ENCODE data around the gene PADI2. TPM values are rescaled to one million over a fixed set of nuclear protein-coding genes. Genes with fewer than 3 reads are reported as not detected.

Gene PADI2
- total RNA-seq, 1 experiment from 2014 or later = 4.1 TPM

- DNase-seq (ENCODE audit: low read depth) = peak; percentile 97
Observed at GRCh38 chr1:17053685-17054410, 65.4 kb downstream of the PADI2 start, which contains the start of gene SDHB. SDHB (minus strand) TSS chr1:17054032; CDS start chr1:17054019, 13 bp downstream.

- no peak for DNase-seq (ENCODE audit: low read depth)
Observed at GRCh38 chr1:17053086-17053684, 66.1 kb downstream of the PADI2 start.

GRCh38 chr1:17052641-17053040 is 66.6 kb downstream of the PADI2 start:
- DNase-seq (ENCODE audit: low read depth) = no peak

DNA sequence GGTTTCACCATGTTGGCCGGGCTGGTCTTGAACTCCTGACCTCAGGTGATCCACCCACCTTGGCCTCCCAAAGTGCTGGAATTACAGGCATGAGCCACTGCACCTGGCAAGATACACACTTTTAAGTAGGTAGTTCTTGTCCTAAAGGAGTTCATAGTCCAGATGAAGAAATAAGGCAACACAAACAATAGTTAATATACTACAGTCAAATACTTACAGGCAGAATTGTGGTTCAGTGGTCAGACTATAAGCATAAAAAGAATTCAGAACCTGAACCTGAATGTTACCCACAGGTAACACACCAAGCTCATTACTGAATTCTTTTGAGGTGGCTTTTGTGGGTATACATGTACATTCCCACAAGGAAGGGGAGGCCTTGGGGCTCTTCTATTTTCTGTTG is 67.2 kb downstream of the PADI2 start:
- DNase-seq (ENCODE audit: low read depth) = no peak

DNA sequence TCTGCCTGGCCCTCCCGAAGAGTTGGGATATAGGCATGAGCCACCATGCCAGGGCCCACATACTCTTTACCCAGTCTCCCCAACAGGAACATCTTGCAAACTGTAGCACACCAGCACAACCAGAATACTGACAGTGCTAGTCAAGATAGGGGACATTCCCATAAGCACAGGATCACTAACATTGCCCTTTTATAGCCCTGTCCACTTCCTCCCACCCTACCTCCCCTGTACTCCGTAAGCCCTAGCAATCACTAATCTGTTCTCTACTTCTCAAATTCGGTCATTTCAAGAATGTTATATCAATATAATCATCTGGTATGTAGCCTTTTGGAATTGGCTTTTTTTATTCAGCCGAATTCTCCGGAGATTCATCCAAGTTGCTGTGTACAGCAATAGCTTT is 71.3 kb downstream of the PADI2 start:
- DNase-seq (ENCODE audit: low read depth) = no peak

DNA sequence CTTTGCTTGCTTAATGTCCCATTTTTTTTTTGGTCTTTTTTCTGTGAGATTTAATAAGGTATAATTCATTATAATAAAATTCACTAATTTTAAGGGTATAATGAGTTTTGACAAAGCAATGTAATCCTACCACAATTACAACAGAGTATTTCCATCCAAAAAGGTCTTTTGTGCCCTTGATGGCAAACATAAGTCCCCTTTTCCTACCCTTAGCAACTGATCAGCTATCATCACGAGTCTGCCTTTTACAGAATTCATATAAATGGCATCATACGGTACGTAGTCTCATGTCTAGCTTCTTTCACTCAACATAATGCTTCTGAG is 73.0 kb downstream of the PADI2 start:
- no peak for DNase-seq (ENCODE audit: low read depth)

- peak; percentile 72 for DNase-seq (ENCODE audit: low read depth)
Observed at GRCh38 chr1:17045634-17046333, 73.5 kb downstream of the PADI2 start.

DNA sequence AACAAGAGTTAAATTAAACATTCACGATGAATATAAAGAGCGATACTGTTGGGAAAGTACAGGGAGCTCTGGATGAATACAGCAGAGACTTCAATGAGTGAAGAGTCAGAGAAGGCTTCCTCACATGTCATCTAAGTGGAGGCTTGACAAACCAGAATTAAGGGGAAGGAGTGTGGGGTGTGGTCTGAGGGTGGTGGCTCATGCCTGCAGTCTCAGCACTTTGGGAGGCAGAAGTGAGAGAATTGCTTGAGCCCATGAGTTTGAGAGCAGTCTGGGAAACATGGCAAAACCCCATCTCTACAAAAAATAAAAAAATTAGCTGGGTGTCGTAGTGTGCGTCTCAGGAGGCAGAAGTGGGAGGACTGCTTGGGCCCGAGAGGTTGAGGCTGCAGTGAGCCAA is 74.1 kb downstream of the PADI2 start:
- DNase-seq (ENCODE audit: low read depth) = no peak

GRCh38 chr1:17043676-17044075 is 75.6 kb downstream of the PADI2 start:
- DNase-seq (ENCODE audit: low read depth) = no peak

DNA sequence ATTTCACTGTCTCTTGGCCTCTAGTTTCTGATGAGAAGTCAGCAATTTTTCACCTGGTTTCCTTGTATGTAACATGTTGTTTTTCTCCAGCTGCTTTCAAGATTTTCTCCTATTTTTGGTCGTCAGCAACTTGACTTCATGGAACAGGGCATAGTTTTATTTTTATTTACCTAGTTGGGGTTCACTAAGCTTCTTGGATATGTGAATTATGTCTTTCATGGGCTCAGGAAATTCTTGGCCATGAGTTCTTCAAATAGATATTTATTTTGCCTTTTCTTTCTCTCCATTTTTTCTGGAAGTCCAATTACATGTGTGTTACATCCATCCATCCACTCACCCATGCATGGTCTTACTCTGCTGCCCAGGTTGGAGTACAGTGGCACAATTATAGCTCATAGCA is 79.1 kb downstream of the PADI2 start:
- DNase-seq (ENCODE audit: low read depth) = no peak

DNA sequence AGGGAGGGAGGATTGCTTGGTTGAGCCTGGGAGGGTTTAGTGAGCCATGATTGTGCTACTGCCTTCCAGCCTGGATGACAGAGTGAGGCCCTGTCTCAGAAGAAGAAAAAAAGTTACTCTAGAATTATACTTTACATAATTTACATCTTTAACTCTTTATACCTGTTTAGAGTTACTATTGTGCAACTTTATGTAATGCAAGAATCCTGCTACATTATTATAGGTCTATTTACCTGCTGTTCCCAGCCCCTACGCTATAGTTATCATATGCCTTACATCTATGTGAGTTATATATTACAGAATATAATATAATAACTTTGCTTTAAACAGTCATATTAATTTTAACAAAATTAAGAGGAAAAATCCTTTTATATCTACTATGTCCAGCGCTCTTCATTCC is 79.7 kb downstream of the PADI2 start:
- no peak for DNase-seq (ENCODE audit: low read depth)

- DNase-seq (ENCODE audit: low read depth) = no peak
Observed at GRCh38 chr1:17033481-17033880, 85.8 kb downstream of the PADI2 start.

GRCh38 chr1:17032741-17033140 is 86.5 kb downstream of the PADI2 start:
- peak; percentile 26 for DNase-seq (ENCODE audit: low read depth)

- DNase-seq (ENCODE audit: low read depth) = no peak
Observed at GRCh38 chr1:17031436-17031835, 87.8 kb downstream of the PADI2 start.

- no peak for DNase-seq (ENCODE audit: low read depth)
Observed at GRCh38 chr1:17030206-17030605, 89.0 kb downstream of the PADI2 start.

DNA sequence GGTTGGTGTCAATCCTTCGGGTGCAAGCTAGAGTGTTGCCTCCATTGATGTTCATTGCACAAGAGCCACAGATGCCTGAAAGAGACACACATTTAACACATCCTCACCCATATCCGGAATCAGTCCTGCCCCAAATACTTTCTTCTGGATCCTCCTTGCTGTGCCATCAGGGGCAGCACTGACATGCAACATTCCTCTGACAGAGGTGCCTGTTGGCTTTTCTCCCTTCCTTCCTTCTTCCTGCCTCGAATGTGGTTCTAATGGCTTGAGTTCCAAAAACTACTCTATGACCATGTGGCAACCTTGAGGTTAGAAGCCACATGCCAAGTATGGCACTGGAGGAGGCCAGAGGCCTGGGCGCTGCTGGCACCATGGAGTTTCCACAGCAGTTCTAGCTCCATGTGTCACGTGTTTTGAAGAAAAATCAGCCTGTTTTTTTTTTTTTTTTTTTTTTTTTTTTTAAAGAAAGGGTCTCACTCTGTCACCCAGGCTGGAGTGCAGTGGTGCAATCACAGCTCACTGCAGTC is 90.5 kb downstream of the PADI2 start:
- DNase-seq (ENCODE audit: low read depth) = no peak

DNA sequence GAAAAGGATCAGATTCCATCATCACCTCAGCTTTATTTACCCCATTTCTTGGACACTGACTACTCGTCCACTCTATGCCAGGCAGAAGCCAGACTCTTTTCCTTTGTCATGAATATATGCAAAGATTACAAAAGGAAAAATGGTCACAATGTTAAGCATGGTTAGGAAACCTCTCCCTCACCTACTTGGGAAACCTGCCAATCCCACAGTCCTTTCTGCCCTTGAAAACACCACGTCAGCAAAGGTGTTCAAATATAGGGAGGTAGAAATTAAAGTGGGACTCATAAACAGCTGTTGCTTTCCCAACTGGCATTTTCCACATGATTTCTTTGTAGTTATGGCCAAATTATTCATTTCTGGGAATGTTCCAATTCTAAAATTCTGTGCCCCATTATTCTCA is 91.4 kb downstream of the PADI2 start:
- no peak for DNase-seq (ENCODE audit: low read depth)

GRCh38 chr1:17027403-17027802 is 91.8 kb downstream of the PADI2 start:
- DNase-seq (ENCODE audit: low read depth) = no peak

DNA sequence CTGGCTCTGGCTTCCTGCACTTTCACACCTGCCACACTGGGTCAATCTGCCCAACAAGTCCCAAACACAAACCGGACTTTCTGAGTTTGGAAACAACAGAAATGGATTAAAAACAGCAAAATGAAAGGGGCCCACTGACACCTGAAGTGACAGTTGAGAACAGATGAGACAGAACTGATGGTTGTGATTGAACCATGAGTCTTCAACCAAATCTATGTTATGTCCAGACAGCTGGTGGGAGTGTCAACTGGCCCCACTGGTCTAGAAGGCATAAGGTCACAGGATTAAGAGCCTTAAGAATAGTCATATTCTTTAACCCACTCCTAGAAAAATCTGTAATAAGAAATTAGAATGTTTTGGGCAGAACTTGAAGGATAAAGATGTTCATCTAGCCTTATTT is 94.5 kb downstream of the PADI2 start:
- DNase-seq (ENCODE audit: low read depth) = no peak

- no peak for DNase-seq (ENCODE audit: low read depth)
Observed at GRCh38 chr1:17023573-17023972, 95.7 kb downstream of the PADI2 start.

DNA sequence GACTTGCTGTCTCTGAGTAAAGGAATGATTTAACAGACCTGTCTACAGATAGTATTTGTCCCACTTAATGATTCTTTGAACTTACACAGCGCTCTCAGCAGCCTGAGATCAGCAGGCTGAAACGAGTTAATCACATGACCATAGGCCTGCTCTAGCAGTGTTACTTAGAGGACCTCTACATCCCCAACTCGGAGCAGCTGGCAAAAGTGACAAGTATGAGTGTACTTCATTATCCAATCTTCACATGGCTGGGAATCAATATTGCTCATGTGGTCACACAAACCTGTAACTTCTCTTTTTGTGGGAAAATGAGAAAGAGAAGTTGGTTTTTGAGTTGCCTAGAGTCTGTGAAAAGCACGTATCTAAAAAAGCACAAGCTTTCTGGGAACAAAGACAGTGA is 96.1 kb downstream of the PADI2 start:
- no peak for DNase-seq (ENCODE audit: low read depth)

- DNase-seq (ENCODE audit: low read depth) = no peak
Observed at GRCh38 chr1:17021896-17022295, 97.4 kb downstream of the PADI2 start.

DNA sequence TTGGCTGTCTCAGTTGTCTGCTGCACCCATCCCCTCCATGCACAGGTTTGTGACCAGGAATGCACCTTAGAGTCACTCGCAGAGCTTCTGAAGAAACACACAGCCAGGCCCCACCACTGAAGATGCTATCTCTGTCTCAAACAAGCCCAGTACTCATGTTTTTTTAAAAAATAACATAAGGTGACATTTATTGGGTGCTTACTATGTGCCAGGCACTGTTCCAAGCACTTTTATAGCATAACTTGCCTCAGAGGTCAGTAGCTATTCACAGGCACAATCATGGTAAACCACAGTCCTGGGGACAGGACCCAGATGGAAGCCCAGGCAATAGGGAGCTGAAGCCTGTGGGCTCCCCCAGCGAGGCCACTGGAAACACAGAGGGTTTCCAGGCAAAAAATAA is 98.7 kb downstream of the PADI2 start:
- DNase-seq (ENCODE audit: low read depth) = no peak

Data from RPMI7951 (cell line).